Stomach (tissue), 4 donors: ENCODE measurements around the gene LGR5.

Experiments used
- POLR2AphosphoS5 ChIP-seq, 3 donors: sonication (generic); formaldehyde crosslinking; IDR thresholded peaks; one replicate each; pipeline ENCODE4 v1.6.1; 2016; ENCODE audit warnings: antibody characterized with exemption in 3 of 3
- TF ChIP-seq, protein P1 (sequence below), 7 experiments: fragments of 450-650 bp in 4 of 7; fragments of 200-600 bp in 3 of 7; sonication (generic) in 3 of 7; IDR thresholded peaks; one replicate each; pipeline ENCODE4 v1.5.1; 2016 to 2019; ENCODE audit warnings: antibody characterized with exemption in 7 of 7, control low read depth in 2 of 7, mild to moderate bottlenecking in 1 of 7

DNA sequence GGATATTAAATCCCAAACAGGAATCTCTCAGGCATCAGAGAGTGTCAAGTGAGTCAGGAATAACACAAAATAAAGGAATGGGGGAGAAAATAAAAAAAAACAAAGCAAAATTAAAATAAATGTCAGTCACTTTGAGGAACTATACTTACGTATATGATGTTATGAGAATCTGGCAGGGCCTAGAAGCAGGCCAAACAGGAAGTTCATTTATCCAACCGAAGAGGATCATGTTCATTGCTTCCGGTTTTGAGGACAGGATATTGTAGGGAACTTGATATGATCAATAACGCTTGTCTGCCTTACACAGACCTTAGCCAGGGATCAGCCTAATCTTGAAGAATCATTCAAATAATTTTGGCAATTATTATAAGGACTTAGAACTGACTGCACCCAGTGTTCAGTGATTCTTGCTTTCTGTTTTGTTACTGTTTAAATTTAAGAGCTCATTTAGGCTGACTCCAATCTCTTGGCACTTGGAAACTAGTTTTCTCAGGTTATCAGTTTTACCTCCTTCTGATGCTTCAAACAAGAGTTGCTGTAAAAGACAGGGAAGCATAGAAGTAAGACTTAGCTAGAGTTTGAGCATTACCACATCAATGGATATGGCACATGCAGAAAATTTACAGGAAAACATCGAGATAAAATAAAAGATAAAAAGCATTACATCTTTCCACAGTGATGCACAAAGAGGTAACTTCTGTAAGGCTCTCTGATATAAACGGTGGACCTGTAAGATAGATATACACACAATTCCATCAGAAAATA lies 170.6 kb downstream of the LGR5 start:
- TF ChIP-seq, protein P1, sequence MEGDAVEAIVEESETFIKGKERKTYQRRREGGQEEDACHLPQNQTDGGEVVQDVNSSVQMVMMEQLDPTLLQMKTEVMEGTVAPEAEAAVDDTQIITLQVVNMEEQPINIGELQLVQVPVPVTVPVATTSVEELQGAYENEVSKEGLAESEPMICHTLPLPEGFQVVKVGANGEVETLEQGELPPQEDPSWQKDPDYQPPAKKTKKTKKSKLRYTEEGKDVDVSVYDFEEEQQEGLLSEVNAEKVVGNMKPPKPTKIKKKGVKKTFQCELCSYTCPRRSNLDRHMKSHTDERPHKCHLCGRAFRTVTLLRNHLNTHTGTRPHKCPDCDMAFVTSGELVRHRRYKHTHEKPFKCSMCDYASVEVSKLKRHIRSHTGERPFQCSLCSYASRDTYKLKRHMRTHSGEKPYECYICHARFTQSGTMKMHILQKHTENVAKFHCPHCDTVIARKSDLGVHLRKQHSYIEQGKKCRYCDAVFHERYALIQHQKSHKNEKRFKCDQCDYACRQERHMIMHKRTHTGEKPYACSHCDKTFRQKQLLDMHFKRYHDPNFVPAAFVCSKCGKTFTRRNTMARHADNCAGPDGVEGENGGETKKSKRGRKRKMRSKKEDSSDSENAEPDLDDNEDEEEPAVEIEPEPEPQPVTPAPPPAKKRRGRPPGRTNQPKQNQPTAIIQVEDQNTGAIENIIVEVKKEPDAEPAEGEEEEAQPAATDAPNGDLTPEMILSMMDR (IDR thresholded peaks at IDR 0.05): no peak
- TF ChIP-seq POLR2AphosphoS5 (IDR thresholded peaks at IDR 0.05): no peak
